ENCODE measurements around the gene ZNF195.
"Not testable (repeated sequence)": the region's sequence is repeated elsewhere in the genome, so short reads cannot be mapped to it uniquely, and the experiment has no call there.

ZNF195 gene

DNA sequence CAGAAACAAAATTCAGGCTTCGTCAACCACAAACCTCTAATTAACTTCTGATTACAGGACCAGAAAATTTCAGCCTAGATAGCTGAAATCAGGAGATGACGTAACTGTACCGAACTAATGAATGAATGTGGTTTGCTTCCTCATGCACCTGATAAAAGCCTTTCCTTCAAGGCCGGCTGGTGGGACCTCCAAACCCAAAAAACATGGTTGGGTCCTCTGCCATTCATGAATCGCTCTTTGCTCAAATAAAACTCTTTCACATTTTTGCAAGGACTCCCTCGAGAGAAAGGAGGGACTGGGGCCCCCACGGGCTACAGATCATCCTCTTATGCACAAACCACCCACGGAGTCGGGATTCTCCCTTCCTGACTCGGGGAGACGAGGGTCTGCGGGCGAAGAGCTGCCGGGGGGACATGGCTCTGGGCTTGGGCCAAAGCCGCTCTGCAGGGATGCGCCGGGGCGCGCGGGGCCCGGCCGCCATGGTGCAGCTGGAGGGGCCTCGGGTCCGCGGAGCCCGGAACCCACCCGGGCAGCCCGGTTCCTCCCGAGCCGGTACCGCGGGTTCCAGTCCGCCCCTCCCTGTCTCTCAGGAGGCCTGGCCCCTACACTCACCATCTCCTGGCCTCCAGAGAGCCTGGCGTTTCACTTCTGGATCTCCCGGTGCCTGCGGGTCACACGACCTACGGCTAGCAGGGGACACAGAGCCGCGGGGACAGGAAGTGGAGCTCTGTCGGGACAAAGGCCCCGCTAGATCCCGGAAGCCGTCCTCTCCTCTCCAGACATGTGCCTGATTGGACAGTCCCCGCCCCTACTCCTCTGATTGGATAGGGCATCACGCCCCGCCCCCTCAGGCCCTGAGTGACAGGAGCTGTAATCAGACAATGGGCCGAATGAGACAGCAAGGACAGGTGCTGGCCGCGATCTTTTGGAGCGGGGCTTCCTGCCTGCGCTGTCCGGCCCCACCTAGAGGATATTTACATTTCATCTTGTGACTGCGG lies at the start of gene ZNF195:
Gene ZNF195 (minus strand): TSS at position 721 of the 998 bp plus-strand sequence. CDS start 106 bp downstream, at position 615.
- DNase-seq = peak; percentile 79

- DNase-seq = peak; percentile 24
Measured at GRCh38 chr11:3428076-3428475, 49.1 kb upstream of the ZNF195 start.

DNA sequence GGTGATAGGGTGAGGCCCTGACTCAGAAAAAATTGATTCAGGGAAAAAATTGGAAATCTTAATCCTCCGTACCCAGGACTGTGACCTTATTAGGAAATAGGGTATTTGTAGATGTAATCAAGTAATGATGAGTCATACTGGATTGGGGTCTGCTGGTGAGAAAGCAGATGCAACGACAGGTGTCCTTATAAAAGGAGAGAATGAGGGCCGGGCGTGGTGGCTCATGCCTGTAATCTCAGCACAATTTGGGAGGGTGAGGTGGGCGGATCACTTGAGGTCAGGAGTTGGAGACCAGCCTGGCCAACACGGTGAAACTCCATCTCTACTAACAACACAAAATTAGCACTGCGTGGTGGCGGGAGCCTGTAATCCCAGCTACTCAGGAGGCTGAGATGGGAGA lies 47.6 kb upstream of the ZNF195 start:
- DNase-seq = peak; percentile 32

DNA sequence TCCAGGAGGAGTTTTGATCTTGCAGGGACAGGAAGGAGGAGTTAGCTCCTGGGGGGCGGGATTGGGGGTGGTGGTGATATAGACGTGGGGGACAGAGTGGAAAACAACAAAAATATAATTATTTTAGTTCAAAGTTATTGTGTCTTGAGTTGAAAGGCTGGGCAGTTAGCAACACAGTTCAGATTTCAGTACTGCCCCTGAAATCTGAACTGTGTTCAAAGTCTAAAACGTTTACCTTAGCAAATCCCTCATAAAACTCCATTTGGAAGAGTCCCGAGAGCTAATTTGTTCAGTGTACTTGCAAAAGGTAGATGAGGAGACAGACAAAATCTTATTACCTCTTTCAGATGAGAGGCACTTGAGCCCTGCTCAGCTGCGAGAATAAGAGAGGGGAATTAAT lies 45.0 kb upstream of the ZNF195 start:
- DNase-seq = peak; percentile 83

DNA sequence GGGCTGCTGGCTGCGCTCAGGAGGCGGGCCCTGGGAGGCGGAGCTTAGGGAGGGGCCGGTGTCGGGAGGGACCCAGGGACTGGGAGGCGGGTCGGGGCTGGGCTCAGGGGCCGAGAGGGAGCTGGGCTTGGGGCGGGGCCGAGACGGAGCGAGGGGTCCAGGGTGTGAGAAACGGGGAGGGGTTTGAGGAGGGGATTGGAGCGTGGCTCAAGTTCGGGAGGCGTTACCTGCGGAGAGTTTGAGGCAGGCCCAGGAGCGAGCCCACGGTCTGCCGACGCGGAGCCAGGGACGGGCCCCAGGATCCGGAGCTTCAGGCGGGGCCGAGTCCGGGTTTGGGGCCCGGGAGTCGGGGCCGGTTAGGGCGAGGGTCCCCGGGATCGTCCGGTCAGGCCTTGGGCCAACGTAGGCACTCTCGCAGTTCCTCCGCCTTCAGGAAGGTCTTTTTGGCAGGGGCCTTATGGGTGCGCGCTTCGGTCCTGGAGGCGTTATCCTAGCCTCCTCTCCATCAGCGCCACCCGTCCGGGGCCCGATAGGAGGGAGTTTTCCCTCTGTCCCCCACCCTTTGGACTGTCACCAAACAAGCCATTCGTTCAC lies 44.3 kb upstream of the ZNF195 start:
- not testable (repeated sequence) for DNase-seq

- peak; percentile 85 for DNase-seq
Measured at GRCh38 chr11:3422380-3423137, 43.6 kb upstream of the ZNF195 start.

GRCh38 chr11:3421608-3422379 lies 42.8 kb upstream of the ZNF195 start:
- not testable (repeated sequence) for DNase-seq

GRCh38 chr11:3420281-3421042 lies 41.5 kb upstream of the ZNF195 start:
- not testable (repeated sequence) for DNase-seq

GRCh38 chr11:3419496-3419895 lies 40.5 kb upstream of the ZNF195 start:
- DNase-seq = not testable (repeated sequence)

- DNase-seq = not testable (repeated sequence)
Measured at GRCh38 chr11:3417047-3417446, 38.1 kb upstream of the ZNF195 start.

GRCh38 chr11:3415301-3415700 lies 36.4 kb upstream of the ZNF195 start:
- not testable (repeated sequence) for DNase-seq

- not testable (repeated sequence) for DNase-seq
Measured at GRCh38 chr11:3413666-3414065, 34.7 kb upstream of the ZNF195 start.

GRCh38 chr11:3412837-3413236 lies 33.9 kb upstream of the ZNF195 start:
- DNase-seq = no peak

DNA sequence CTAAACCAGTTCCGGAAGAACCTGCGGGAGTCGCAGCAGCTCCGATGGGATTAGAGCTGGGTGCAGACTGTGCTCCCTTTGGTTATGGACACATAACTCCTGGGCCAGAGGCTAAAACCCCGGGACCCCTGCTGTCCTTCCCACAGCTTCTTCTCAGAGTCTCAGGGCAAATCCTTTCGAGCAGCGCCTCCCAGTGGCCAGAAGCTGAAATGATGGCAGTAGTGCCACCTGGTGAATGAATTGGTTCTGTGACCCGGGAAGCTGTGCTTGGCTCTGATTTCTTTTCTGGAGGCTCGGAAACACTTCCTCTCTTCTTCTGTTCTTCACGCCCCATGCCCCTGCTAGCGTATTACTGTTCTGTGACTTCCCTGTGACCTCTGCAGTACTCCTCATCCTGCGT lies 29.8 kb upstream of the ZNF195 start:
- not testable (repeated sequence) for DNase-seq

DNA sequence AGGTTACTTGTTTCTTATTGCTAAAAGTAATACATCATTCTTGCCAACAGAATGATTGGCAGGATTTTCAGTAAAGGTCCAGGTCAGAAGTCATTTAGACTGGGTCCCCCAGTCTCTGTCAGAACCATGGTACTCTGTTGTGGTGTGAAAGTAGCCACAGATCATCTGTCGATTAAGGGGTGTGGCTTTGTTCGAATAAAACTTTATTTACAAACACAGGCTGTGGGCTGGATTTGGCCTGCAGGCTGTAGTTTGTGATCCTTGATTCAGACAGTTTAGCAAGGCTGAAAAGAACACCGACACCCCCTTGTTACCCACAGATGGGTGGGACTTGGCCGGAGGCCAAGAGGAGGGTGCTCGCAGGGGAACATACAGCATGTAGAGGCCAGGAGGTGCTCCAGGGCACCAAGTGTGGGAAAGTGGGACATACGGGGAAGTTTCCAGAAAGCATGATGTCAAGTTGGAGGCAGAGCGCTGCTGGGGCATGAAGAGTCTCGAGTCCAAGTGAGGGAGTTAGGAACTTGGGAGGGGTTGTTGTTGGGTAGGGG lies 29.2 kb upstream of the ZNF195 start:
- DNase-seq = not testable (repeated sequence)

GRCh38 chr11:3406937-3407336 lies 28.0 kb upstream of the ZNF195 start:
- not testable (repeated sequence) for DNase-seq

- DNase-seq = not testable (repeated sequence)
Measured at GRCh38 chr11:3406223-3406875, 27.4 kb upstream of the ZNF195 start.

- DNase-seq = not testable (repeated sequence)
Measured at GRCh38 chr11:3404076-3404925, 25.4 kb upstream of the ZNF195 start.

GRCh38 chr11:3402861-3403250 lies 23.9 kb upstream of the ZNF195 start:
- not testable (repeated sequence) for DNase-seq
